ENCODE measurements around the gene PPP2R3A. TPM values are rescaled to one million over a fixed set of nuclear protein-coding genes. Genes with fewer than 3 reads are reported as not detected.

PPP2R3A gene
- total and polyA plus RNA-seq, 2 donors (not counting 1 experiment from before 2014, with no cell fraction given), result 17.5 to 18.3 TPM

DNA sequence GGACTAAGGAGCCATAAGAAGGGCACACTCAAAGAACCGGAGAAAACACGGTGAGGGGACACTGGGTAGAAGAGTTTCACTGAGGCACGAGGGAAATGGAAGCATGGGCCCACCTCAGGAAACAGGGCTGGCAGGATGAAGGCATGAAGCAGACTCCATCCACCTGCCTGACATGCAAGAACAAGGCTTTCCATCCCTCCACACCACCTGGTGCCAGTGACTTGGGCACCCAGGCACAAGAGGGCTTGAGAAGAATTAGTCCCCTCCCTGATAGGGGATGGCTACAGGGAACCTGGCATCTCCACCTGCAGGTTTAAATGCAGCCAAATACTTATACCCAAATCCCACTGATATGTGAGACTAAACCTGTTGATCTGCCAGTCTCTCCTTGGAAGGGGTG, 38.9 kb upstream of the PPP2R3A start:
- no peaks in the 10 kb centered on the region for H3K79me2 ChIP-seq (ENCODE audit: control insufficient read depth, insufficient read depth, low read length)
- TF ChIP-seq EZH2 (IDR thresholded peaks at IDR 0.05; ENCODE audit: low read length, missing control alignments), result no peak
- TF ChIP-seq, protein P1, sequence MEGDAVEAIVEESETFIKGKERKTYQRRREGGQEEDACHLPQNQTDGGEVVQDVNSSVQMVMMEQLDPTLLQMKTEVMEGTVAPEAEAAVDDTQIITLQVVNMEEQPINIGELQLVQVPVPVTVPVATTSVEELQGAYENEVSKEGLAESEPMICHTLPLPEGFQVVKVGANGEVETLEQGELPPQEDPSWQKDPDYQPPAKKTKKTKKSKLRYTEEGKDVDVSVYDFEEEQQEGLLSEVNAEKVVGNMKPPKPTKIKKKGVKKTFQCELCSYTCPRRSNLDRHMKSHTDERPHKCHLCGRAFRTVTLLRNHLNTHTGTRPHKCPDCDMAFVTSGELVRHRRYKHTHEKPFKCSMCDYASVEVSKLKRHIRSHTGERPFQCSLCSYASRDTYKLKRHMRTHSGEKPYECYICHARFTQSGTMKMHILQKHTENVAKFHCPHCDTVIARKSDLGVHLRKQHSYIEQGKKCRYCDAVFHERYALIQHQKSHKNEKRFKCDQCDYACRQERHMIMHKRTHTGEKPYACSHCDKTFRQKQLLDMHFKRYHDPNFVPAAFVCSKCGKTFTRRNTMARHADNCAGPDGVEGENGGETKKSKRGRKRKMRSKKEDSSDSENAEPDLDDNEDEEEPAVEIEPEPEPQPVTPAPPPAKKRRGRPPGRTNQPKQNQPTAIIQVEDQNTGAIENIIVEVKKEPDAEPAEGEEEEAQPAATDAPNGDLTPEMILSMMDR (conservative IDR thresholded peaks at IDR 0.05 in 1 of 2, IDR thresholded peaks at IDR 0.05 in 1 of 2; ENCODE audit: low read depth in 1 of 2, low read length in 2 of 2), result no peak
- H3K4me3 ChIP-seq (replicated peaks in 1 of 4; ENCODE audit: control extremely low read depth in 1 of 4, insufficient read depth in 1 of 4, low read depth in 3 of 4, low read length in 4 of 4), result no peak overlapping the region
- no peaks in the 10 kb centered on the region for H3K27me3 ChIP-seq (ENCODE audit: control insufficient read depth, insufficient read depth, low read length)
- no peaks in the 10 kb centered on the region for H3K9me3 ChIP-seq (ENCODE audit: control insufficient read depth, insufficient read depth, low read depth, low read length)
- H3K36me3 ChIP-seq (ENCODE audit: control insufficient read depth, insufficient read depth, low read length), result no peaks in the 10 kb centered on the region
- no peak overlapping the region for H3K4me2 ChIP-seq (ENCODE audit: extremely low read depth, insufficient read depth, low read length)
- no peaks in the 10 kb centered on the region for H4K20me1 ChIP-seq (ENCODE audit: control insufficient read depth, extremely low read depth, insufficient read depth, low read length)
- H2AFZ ChIP-seq (ENCODE audit: low read length), result no peak overlapping the region
- no peak for DNase-seq (ENCODE audit: low read depth in 2 of 2)
- no peak overlapping the region for H3K9ac ChIP-seq (ENCODE audit: insufficient read depth, low read length)
- no peak overlapping the region for H3K27ac ChIP-seq (ENCODE audit: insufficient read depth, low read length)
- no peaks in the 10 kb centered on the region for H3K4me1 ChIP-seq (ENCODE audit: control insufficient read depth, extremely low read depth, insufficient read depth, low read length)

DNA sequence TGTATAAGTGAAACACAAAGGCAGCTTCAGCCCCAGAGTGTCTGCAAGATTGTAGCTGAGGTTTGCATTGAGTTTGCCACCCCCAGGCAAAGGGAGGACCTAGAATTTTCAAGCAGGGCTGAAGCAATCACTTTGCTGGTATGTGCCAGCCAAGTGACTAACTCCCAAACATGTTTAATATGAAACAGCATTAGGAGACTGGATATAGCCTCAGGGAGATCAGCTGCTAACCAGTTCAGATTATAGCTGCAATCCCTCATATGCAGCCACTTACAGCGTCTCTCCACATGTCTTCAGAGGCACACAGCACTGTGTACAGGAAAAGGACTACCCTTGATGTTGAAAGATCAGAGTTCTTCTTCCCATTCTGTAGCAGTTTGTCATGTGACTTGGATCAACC, 38.4 kb upstream of the PPP2R3A start:
- H3K79me2 ChIP-seq (ENCODE audit: control insufficient read depth, insufficient read depth, low read length), result no peaks in the 10 kb centered on the region
- H3K36me3 ChIP-seq (ENCODE audit: control insufficient read depth, insufficient read depth, low read length), result no peaks in the 10 kb centered on the region
- H3K27ac ChIP-seq (ENCODE audit: insufficient read depth, low read length), result no peak overlapping the region
- TF ChIP-seq EZH2 (IDR thresholded peaks at IDR 0.05; ENCODE audit: low read length, missing control alignments), result no peak
- TF ChIP-seq, protein P1 (conservative IDR thresholded peaks at IDR 0.05 in 1 of 2, IDR thresholded peaks at IDR 0.05 in 1 of 2; ENCODE audit: low read depth in 1 of 2, low read length in 2 of 2), result no peak
- no peak overlapping the region for H3K9ac ChIP-seq (ENCODE audit: insufficient read depth, low read length)
- H3K4me2 ChIP-seq (ENCODE audit: extremely low read depth, insufficient read depth, low read length), result no peak overlapping the region
- no peaks in the 10 kb centered on the region for H3K9me3 ChIP-seq (ENCODE audit: control insufficient read depth, insufficient read depth, low read depth, low read length)
- DNase-seq (ENCODE audit: low read depth in 2 of 2), result no peak
- H3K4me1 ChIP-seq (ENCODE audit: control insufficient read depth, extremely low read depth, insufficient read depth, low read length), result no peaks in the 10 kb centered on the region
- H4K20me1 ChIP-seq (ENCODE audit: control insufficient read depth, extremely low read depth, insufficient read depth, low read length), result no peaks in the 10 kb centered on the region
- H2AFZ ChIP-seq (ENCODE audit: low read length), result no peak overlapping the region
- H3K27me3 ChIP-seq (ENCODE audit: control insufficient read depth, insufficient read depth, low read length), result no peaks in the 10 kb centered on the region
- no peak overlapping the region for H3K4me3 ChIP-seq (replicated peaks in 1 of 4; ENCODE audit: control extremely low read depth in 1 of 4, insufficient read depth in 1 of 4, low read depth in 3 of 4, low read length in 4 of 4)

DNA sequence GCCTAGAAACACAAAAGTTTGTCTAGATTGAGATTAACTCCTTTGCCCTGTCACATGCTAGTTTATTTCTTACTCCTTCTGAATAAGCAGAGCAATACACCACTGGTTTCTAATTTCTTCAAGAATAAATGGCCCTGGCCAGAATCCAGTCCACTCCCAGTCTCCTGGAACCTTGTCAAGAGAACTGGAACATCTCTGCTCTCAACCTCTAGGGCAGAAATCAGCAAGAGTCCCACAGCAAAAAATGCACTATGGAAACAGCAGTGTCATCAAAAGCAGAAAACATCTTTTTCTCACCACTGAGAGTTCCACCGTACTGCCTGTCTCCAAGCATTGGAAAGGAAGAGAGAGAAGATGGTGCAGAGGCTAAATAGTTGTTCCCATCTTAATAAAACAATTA, 35.9 kb upstream of the PPP2R3A start:
- Histone ChIP-seq H3K9ac (ENCODE audit: insufficient read depth, low read length) (no peak overlapping the region), H2AFZ (ENCODE audit: low read length) (no peak overlapping the region), H3K27me3 (ENCODE audit: control insufficient read depth, insufficient read depth, low read length) (no peaks in the 10 kb centered on the region), H3K79me2 (ENCODE audit: control insufficient read depth, insufficient read depth, low read length) (no peaks in the 10 kb centered on the region), H3K27ac (ENCODE audit: insufficient read depth, low read length) (no peak overlapping the region), H3K4me2 (ENCODE audit: extremely low read depth, insufficient read depth, low read length) (no peak overlapping the region), H3K36me3 (ENCODE audit: control insufficient read depth, insufficient read depth, low read length) (no peaks in the 10 kb centered on the region), H3K4me1 (ENCODE audit: control insufficient read depth, extremely low read depth, insufficient read depth, low read length) (no peaks in the 10 kb centered on the region), H3K9me3 (ENCODE audit: control insufficient read depth, insufficient read depth, low read depth, low read length) (no peaks in the 10 kb centered on the region), H4K20me1 (ENCODE audit: control insufficient read depth, extremely low read depth, insufficient read depth, low read length) (no peaks in the 10 kb centered on the region), H3K4me3 (replicated peaks in 1 of 4; ENCODE audit: control extremely low read depth in 1 of 4, insufficient read depth in 1 of 4, low read depth in 3 of 4, low read length in 4 of 4) (no peak overlapping the region)
- TF ChIP-seq, protein P1 (conservative IDR thresholded peaks at IDR 0.05 in 1 of 2, IDR thresholded peaks at IDR 0.05 in 1 of 2; ENCODE audit: low read depth in 1 of 2, low read length in 2 of 2), result peak in 1 of 2 donors; percentile 6
- no peak for TF ChIP-seq EZH2 (IDR thresholded peaks at IDR 0.05; ENCODE audit: low read length, missing control alignments)
- peak; percentile 47 to 78 for DNase-seq (ENCODE audit: low read depth in 2 of 2)

Data from fibroblast of lung (primary cell).